Measurements from ENCODE around the gene MESD.

MESD gene

GRCh38 chr15:80989518-80990478 lies at the start of gene MESD:
MESD (minus strand) TSS chr15:80989819; CDS start chr15:80989791, 28 bp downstream.
- peak; percentile 96 for DNase-seq

- no peak for DNase-seq
Observed at GRCh38 chr15:81038975-81039607, 49.5 kb upstream of the MESD start.

GRCh38 chr15:81037952-81038743 lies 48.5 kb upstream of the MESD start:
- DNase-seq, result no peak

- DNase-seq, result no peak
Observed at GRCh38 chr15:81033508-81033907, 43.9 kb upstream of the MESD start.

GRCh38 chr15:81032818-81033217 lies 43.2 kb upstream of the MESD start:
- peak; percentile 8 for DNase-seq

- no peak for DNase-seq
Observed at GRCh38 chr15:81032355-81032754, 42.7 kb upstream of the MESD start.

GRCh38 chr15:81031203-81031602 lies 41.6 kb upstream of the MESD start:
- no peak for DNase-seq

GRCh38 chr15:81030301-81030750 lies 40.7 kb upstream of the MESD start:
- DNase-seq, result no peak

- DNase-seq, result peak; percentile 15
Observed at GRCh38 chr15:81029414-81030300, 40.0 kb upstream of the MESD start.

- DNase-seq, result no peak
Observed at GRCh38 chr15:81026836-81027599, 37.4 kb upstream of the MESD start.

- DNase-seq, result no peak
Observed at GRCh38 chr15:81025721-81026370, 36.2 kb upstream of the MESD start.

GRCh38 chr15:81024936-81025335 lies 35.3 kb upstream of the MESD start:
- no peak for DNase-seq

GRCh38 chr15:81024265-81024872 lies 34.8 kb upstream of the MESD start:
- DNase-seq, result no peak

GRCh38 chr15:81023483-81024264 lies 34.1 kb upstream of the MESD start:
- peak; percentile 19 for DNase-seq

GRCh38 chr15:81021321-81021720 lies 31.7 kb upstream of the MESD start:
- no peak for DNase-seq

- DNase-seq, result no peak
Observed at GRCh38 chr15:81018197-81018596, 28.6 kb upstream of the MESD start.

GRCh38 chr15:81016489-81017068 lies 27.0 kb upstream of the MESD start:
- DNase-seq, result no peak

GRCh38 chr15:81015621-81016488 lies 26.2 kb upstream of the MESD start:
- DNase-seq, result no peak

Data from OCI-M1 (cell line).